T47D (cell line): Measurements from ENCODE around the gene DYNC2LI1.

Experiments
- DNase-seq, 2 experiments: peaks; one replicate each; pipeline versions ENCODE4 v3.0.0 to v3.0.0-alpha.2; 2011 to 2012; ENCODE audit warnings: low read depth in 1 of 2, low spot score in 1 of 2
- JUND ChIP-seq: IDR thresholded peaks from 2 replicates; pipeline ENCODE4 v1.6.1; 2012; ENCODE audit warnings: low read depth
- in situ Hi-C: cut with HindIII; loops from 2 replicates; pipeline ENCODE4 v1.10.0; 2016; ENCODE audit warnings: low sequenced_read_pairs, low pct_unique_long_range_greater_than_20kb

The DYNC2LI1 gene

DNA sequence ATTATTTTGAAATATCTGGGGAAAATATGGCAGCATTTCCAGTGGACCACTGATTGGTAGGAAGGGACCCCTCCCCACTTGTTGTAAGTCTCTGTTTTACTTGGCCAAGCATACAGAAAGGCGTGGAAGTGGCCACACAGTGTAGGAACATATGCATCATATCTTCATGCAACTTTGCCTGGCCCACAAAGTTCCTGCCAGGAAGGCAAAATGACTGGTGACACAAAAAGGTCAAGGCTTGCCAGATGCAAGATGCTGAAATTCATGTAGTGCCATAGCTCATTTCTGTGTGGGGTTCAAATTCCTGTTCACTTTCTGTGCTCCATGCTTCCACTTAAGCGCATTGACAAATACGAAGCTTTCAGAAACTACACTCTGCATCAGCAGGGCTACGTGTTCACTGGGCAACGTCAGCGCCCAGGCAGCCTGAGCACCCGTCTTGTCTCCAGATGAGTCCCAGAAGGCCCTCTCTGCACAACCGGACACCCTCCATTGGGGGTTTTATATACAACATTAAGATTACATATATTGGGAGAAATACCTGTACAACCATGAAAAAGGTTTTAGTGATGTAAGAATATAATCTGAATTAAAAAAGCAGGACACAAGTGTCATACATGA, 3.6 kb downstream of the DYNC2LI1 start:
- in situ Hi-C loops: no loop called here
- TF ChIP-seq JUND: no peak
- DNase-seq: no peak

GRCh38 chr2:43778233-43778632, 4.4 kb downstream of the DYNC2LI1 start:
- no peak for TF ChIP-seq JUND

GRCh38 chr2:43787895-43788294, 14.1 kb downstream of the DYNC2LI1 start:
- in situ Hi-C loops: no loop called here
- no peak for TF ChIP-seq JUND
- no peak for DNase-seq

More at GRCh38 chr2:43778233-43778632, 4.4 kb downstream of the DYNC2LI1 start:
- no peak for DNase-seq
- in situ Hi-C loops: no loop called here

- DNase-seq: no peak
- no peak for TF ChIP-seq JUND
- in situ Hi-C loops: no loop called here
Measured at GRCh38 chr2:43788646-43789045, 14.8 kb downstream of the DYNC2LI1 start.

- in situ Hi-C loops: no loop called here
- no peak for DNase-seq
- no peak for TF ChIP-seq JUND
Measured at GRCh38 chr2:43790147-43790546, 16.3 kb downstream of the DYNC2LI1 start.

DNA sequence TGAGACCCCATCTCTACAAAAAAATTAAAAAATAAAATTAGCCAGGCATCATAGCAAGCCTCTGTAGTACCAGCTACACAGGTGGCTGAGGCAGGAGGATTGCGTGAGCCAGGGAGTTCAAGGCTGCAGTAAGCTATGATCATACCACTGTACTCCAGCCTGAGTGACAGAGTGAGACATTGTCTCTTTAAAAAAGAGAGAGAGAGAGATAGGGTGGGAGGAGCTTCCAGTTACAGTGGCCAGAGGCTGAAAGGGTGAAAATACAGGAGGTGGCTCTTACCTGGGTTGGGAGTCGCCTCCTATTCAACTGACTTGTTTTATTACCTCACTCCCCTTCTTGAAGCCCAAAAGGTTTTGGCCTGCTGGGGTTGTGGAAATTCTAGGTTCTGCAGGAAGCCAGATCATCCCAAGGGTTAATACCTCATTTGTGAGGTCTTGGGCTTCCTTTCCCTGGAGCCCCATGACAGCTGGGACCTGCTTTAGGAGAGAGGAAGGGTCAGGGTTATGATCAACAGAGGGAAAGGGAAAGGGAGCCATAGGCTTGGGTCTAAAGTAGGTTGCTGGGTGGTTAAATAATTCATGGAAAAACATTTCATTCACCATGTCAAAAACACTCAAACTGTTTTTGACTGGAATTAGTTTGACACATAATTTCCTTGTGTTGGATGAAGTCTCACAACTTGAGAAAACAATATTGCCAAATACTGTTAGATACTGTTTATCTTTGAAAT, 17.4 kb downstream of the DYNC2LI1 start:
- no peak for TF ChIP-seq JUND
- peak in 1 of 2 experiments; percentile 0 for DNase-seq
- in situ Hi-C loops: no loop called here

- in situ Hi-C loops: no loop called here
- no peak for TF ChIP-seq JUND
- DNase-seq: no peak
Measured at GRCh38 chr2:43792653-43793052, 18.8 kb downstream of the DYNC2LI1 start.

DNA sequence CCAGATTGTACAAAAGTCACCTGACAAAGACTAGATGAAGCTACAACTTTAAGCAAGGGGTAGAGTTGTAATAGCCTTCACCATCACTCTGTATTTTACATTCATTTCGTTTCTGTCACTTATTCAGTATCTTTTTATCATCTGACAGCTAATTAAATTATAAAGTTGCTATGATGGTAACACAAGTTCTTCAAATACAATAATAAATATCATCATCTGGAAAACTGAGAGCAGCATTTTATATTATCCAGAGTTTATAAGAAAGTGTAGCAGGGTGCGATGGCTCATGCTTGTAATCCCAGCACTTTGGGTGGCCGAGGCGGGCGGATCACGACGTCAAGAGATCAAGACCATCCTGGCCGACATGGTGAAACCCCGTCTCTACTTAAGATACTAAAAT, 21.1 kb downstream of the DYNC2LI1 start:
- in situ Hi-C loops: no loop called here
- no peak for DNase-seq
- no peak for TF ChIP-seq JUND

GRCh38 chr2:43796206-43796605, 22.4 kb downstream of the DYNC2LI1 start:
- in situ Hi-C loops: no loop called here
- no peak for TF ChIP-seq JUND
- DNase-seq: no peak

DNA sequence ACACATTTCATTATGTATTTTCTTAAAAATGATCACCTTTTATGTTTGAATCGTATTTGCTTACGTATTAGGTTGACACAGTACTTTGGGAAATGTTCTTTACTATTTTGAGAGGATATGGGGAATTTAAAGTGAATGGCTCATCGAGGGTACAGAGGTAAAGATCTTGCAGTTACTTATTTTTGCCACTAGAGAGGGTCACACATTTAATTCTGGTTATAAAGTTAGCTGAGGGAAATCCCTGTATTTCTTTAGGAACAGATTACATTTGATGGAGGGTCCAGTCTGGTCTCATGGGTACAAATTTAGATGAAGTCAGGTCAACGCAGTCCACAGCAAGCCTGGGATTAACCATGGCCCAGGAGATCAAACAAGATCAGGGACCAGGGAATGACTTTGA, 24.5 kb downstream of the DYNC2LI1 start:
- peak in 1 of 2 experiments; percentile 3 for DNase-seq
- in situ Hi-C loops: no loop called here
- TF ChIP-seq JUND: no peak

DNA sequence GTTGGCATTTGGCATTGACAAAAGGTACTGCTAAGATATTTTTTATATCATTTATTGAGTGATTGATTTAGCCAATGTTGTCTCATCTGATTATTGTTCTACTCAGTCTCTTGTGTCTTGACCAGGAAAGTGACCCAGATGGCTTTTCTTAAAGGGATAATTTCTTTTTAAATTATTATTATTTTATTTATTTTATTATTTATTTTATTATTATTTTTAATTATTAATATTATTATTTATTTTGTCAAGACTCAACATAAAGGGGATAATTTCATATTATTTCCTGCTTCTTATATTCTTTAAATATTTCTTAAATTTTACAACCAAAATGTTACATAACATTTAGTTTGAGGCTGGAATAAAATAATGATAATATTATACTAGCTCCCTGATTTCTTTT, 27.1 kb downstream of the DYNC2LI1 start:
- DNase-seq: no peak
- no peak for TF ChIP-seq JUND
- in situ Hi-C loops: no loop called here

GRCh38 chr2:43802135-43802534, 28.3 kb downstream of the DYNC2LI1 start:
- no peak for TF ChIP-seq JUND
- in situ Hi-C loops: no loop called here
- no peak for DNase-seq

GRCh38 chr2:43803113-43803512, 29.3 kb downstream of the DYNC2LI1 start:
- in situ Hi-C loops: no loop called here
- no peak for DNase-seq
- no peak for TF ChIP-seq JUND

DNA sequence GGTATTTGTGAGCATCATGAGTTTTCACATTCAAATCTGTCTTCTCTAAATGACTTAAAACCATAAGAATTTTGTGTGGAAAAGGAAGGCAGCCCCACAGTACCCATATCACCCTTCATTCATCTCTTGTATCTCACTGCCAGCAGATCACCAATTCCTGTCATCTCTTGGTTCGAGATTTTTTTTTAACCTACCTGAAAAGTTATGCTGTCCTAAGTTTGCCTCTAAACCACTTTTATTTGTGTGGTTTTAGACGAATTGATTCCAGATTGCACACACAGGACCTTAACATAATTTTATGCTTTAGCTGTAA, 32.8 kb downstream of the DYNC2LI1 start:
- DNase-seq: no peak
- in situ Hi-C loops: no loop called here
- TF ChIP-seq JUND: no peak
